ENCODE measurements around the gene TMEM151A.
"Not testable (repeated sequence)": the region's sequence is repeated elsewhere in the genome, so short reads cannot be mapped to it uniquely, and the experiment has no call there.

The TMEM151A gene

GRCh38 chr11:66309475-66309874 lies 17.8 kb downstream of the TMEM151A start:
- DNase-seq (ENCODE audit: low read depth): no peak

DNA sequence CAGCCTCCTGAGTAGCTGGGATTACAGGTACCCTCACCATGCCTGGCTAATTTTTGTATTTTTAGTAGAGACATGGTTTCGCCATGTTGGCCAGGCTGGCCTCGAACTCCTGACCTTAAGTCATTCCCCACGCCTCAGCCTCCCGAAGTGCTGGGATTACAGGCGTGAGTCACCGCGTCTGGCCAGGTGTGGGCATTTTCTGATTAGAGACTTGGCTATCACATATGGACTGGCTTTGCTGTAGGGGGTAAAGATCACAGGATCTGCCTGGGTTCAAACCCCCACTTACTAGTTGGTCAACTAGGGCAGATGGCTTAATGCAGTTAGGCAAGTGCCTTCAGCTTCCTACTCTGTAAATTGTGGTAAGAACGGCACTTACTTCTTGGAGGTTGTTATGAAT lies 18.6 kb downstream of the TMEM151A start:
- no peak for DNase-seq (ENCODE audit: low read depth)

GRCh38 chr11:66310803-66311440 lies 19.2 kb downstream of the TMEM151A start:
- DNase-seq (ENCODE audit: low read depth): not testable (repeated sequence)

DNA sequence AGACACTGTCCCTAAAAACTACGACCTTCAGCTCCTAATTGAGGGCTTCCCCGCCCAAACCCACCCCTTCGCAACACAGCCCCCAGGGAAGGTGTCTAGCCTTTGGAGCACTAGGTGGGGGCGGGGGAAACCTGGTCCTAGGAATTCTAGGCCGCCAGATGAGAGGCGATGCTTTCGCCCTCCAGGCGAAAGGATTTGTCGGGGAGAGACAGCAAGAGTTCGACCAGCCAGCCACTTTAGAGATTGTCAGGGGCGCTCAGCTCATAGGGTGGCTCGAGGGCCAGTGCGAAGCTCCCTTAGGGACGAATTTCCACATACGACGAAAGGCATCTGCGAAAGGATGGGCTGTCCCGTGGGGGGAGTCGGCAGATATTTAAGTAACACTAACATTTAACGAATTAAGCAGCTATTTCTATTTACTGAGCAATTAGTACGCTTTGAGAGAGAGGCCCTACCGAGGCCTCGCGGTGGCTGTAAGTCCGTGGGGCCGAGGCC lies 19.8 kb downstream of the TMEM151A start:
- DNase-seq (ENCODE audit: low read depth): no peak

DNA sequence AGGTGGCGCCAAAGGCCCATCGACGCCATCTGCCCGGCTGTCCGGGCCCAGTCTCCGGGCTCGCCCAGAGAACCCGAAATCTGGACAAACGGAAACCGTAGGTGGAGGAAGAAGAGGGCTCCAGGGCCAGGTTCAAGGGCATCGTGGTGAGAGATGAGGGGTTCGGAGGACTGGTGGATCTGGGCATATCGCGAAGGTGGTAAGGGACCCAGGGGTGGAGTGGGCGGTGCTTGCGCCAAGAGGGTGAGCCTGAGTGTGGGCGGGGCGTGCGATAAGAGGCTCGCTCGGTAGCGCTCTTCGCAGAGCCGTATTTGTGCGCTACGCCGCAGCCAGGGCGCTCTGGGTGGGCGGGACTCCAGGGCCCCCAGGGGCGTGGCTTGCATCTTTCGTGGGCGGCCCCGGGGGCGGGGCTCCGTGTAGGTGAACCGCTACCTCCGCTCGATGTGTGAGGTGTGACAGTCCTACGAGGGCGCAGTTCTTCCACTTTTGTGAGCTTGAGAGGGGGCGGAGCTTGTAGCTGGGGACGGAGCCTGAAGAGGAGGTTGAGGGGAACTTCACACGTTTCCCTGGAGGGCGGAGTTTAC lies 20.4 kb downstream of the TMEM151A start:
- no peak for DNase-seq (ENCODE audit: low read depth)

DNA sequence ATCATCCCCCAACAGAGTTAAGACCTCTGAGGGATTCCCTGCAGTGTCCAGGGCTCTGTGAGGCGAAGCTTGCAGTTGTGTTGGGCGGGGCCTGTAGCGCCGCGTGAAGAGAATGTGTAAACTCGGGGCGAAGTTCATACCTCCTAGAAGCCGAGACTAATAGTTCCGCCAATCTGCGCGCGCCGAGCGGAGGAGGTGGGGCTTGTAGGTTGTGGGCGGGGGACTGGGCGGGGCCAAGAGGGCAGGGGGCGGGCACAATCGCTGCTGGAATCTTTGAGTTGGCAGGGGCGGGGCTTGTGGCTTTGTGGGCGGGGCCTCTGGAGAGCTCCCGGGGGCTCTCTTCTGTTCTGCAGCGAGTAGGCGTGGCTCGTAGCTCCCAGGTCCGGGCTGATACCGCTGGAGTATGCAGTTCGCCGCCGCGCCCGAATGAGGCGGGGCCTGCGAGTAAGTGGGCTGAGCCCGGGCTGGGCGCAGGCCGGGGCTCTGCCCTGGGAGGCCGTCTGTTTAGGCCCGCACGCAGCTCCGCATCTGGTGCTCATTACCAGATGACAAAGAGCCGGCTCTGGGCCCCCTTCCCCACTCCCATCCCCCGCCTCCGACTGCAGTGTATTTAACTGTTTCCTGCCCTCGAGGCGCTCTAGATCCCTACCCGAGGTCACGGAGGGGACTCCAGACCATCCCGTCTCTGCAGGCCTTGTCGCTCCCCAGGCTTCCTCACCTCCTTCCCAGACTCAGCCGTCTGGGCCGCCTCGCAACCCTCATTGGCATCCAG lies 21.0 kb downstream of the TMEM151A start:
- DNase-seq (ENCODE audit: low read depth): peak; percentile 93

DNA sequence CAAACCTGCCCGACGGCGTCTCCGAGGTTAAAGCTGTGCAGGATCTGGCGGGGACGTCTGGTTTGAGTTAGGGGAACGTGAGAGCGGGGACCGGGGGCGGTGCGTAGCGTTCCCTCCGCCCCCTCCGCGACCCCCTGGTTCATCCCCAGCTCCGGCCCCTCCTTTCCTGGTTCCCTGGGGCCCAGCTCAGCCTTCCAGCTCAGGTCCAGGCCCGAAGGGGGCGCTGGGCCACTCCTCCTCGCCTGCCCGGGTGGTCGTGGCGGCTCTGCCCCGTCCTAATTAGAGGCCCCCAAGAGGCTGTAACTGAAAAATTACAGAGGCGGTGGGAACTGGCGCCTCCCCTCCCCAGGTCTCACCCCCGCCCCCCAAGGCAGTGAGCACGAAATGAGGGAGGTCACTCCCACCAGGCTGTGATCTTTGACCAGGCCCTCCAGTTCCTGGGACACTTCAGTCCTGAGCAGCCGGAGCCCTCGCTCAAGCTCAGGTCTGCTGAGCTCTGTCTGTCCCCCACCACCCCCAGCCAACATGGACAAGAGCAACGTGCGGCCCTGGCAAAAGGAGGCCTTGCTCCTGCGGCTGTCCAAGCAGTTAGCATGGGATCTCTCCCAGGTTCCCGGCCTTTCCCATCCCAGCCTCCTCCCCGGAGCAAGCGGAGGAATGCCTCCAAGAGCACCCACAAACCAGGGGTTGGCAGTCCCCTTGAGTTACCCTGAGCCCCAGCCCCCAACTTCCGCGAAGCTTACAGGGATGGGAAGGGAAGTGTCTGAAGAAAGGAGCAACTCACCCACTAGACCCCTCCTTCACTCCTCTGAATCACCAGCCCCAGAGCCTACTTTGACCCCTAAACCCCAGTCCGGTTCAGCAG lies 21.9 kb downstream of the TMEM151A start:
- DNase-seq (ENCODE audit: low read depth): no peak

- no peak for DNase-seq (ENCODE audit: low read depth)
These were observed 22.4 kb downstream of the TMEM151A start for GRCh38 chr11:66314186-66314501.

DNA sequence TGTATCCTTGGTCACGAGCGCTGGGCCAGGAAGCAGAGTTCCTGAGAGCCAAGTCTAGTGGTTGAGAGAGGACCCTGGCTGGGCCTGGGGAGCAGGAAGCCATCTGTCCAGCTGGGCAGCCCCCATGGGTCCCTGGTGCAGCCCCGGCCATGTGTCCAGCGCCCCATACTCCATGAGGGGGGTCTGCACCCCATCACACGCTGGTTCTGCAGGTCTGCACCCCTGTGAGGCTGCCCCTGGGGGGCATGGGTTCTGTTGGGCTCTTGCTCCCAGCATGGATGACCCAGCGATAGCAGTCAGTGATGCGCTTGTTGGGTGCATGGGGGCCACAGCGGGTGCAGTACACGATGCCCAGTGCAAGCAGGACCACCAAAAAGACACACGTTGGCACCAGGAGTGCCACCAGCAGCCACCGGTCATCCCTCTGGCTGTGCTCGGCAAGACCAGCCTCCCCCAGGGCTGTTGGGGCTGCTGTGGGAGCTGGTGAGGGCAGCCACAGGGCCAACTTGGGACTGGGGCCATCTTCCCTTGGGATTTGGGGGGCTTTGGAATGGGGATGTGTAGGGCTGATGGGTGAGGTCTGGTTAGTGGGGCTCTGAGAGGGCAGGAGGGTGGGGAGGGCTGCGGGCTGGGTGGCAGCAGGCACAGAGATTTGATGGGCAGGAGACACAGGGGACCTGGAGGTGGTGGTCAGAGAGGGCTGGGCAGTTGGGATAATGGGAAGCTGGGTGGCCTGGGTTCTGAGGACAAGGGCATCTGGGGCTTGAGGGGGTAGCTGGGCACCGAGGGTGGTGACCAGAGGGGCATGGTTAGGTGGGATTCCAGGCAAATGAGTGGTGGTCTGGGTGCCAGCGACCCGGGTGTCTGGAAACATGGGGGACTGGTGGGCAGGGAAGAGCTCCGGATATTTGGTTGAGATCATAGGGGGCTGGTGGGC lies 23.1 kb downstream of the TMEM151A start:
- no peak for DNase-seq (ENCODE audit: low read depth)

DNA sequence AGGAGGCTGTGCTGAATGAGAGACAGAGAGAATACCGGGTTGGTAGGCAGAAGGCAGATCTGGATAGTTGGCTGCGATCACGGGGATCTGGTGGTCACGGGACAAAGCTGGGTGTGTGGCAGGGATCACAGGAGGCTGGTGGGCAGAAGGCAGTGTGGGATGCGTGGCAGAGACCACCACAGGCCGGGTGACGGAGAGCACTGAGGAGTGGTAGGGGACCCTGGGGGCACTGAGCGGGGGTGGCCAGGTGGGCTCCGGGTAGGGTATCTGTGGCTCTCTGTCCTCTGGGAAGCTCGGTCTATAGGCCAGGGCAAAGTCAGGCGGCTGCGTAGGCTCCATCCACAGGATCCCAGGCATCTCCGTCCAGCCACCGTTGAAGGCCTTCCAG lies 23.8 kb downstream of the TMEM151A start:
- DNase-seq (ENCODE audit: low read depth): no peak

DNA sequence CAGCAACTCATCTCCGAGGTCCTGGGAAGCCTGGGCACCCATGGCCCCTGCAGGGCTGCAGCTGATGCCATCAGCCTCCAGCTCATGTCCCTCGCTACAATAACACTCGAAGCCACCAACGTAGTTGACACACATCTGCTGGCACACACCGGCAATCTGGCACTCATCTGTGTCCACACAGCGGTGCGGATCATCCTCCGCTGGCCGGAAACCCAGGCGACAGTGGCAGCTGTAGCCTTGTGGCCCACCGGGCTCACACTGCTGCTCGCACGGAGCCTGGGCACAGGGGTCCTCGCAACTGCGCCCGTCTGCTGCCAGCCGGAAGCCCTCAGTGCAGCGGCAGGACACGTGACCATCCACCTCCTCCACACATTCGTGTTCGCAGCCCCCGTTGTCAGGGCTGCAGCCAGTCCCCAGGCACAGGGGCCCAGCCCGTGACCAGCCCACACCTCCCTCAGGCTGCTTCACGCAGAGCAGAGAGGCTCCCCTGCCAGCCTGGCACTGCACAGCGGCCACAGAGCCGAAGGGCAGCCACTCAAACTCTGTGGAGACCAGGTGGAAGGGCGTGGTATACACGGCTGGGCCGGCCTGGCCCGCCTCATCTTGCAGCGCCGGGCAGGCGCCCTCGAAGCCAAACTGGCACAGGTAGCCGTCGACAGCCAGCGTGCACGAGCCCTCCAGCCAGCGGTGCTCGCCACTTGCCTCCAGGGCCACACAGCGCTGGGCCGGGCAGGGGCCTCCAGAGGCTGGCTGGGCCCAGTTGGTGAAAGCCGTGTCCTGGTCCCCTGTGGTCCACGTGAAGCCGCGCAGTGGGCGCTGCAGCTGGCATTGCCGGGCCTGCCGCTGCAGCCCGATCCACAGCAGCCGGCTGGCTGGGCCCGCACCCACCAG lies 24.5 kb downstream of the TMEM151A start:
- no peak for DNase-seq (ENCODE audit: low read depth)

GRCh38 chr11:66316849-66317251 lies 25.2 kb downstream of the TMEM151A start, which contains the start of gene CD248:
CD248 (minus strand) TSS chr11:66317044; CDS start chr11:66317027, 17 bp downstream.
- no peak for DNase-seq (ENCODE audit: low read depth)

GRCh38 chr11:66317322-66317722 lies 25.6 kb downstream of the TMEM151A start:
- no peak for DNase-seq (ENCODE audit: low read depth)

DNA sequence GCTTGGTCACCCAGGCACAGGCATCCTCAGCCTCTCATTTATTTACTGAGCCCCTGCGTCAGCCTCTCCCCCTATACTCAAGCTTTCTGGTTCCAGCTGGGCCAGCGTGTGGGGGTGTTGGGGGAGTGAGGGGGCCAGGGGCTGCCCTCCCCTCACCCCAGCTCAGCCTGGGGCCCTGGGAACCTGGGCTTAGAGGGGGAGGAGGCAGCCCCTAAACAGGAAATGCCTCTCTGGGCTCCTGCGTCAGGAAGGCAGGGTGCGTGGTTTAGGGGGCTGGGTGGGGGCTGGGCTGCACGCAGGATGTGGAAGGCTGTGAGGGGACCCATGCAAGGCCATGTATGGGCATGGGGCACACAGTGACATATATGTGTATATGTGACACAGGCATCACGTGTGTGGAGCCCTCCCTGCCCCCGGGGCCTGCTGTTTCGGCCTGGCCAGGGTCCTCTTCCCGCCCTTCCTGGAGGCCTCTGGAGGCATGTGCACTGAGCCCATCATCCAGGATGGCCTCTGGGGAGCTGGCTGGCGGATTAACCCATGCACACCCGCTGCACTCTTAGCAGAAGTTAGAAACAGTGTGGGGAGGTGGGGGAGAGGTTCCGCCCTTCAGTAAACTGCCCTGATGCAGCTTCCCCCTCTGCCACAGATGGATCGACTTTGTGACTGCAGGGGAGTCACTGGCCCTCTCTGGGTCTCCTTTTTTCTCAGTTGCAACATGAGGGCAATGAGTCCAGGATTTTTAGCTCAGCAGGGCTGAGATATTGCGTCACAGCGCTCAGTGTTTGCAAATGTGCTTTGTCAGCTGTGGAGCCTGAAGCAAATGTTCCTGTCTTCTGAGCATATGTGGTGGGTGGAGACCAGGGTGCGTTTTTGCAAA lies 26.3 kb downstream of the TMEM151A start:
- DNase-seq (ENCODE audit: low read depth): no peak

- no peak for DNase-seq (ENCODE audit: low read depth)
These were observed 26.9 kb downstream of the TMEM151A start for GRCh38 chr11:66318600-66318970.

- DNase-seq (ENCODE audit: low read depth): not testable (repeated sequence)
These were observed 28.6 kb downstream of the TMEM151A start for GRCh38 chr11:66320289-66320688.

DNA sequence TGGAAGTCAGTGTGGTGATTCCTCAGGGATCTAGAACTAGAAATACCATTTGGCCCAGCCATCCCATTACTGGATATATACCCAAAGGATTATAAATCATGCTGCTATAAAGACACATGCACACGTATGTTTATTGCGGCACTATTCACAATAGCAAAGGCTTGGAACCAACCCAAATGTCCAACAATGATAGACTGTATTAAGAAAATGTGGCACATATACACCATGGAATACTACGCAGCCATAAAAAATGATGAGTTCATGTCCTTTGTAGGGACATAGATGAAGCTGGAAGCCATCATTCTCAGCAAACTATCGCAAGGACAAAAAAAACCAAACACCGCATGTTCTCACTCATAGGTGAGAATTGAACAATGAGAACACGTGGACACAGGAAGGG lies 29.1 kb downstream of the TMEM151A start:
- not testable (repeated sequence) for DNase-seq (ENCODE audit: low read depth)

DNA sequence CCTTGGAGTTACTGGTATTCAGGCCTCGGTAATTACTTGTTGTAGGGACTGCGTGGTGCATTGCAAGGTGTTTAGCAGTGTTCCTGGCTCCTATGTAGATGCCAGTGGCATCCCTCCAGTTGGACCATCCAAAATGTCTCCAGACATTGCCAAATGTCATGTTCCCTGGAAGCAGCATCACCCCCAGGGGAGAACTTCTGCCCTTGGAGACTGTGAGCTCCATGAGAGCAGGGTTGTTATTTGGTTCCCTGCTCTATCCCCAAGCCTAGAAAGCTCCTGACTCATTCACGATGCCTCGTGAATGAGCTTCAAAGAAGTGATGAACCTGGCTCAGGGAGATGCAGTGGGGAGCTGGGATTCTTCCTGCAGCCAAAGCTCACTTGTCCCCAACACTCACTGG lies 29.9 kb downstream of the TMEM151A start:
- DNase-seq (ENCODE audit: low read depth): no peak
